Stimulated activated CD4-positive, alpha-beta T cell treated with anti-CD3 and anti-CD28 coated beads, Interleukin-12 subunit alpha, Interleukin-12 subunit beta, amount 100 ng/mL, for 48 hours (primary cell): ENCODE measurements around the gene SCN1B.

Experiments used
- DNase-seq, 3 donors: peaks; one replicate each; pipeline ENCODE4 v3.0.0-alpha.2; 2020; ENCODE audit warnings: low read depth in 2 of 3, low spot score in 1 of 3

Gene SCN1B

GRCh38 chr19:35070471-35070870 lies 40.2 kb downstream of the SCN1B start:
- no peak for DNase-seq

- DNase-seq = no peak
These were observed 43.2 kb downstream of the SCN1B start for GRCh38 chr19:35073516-35073915.

- no peak for DNase-seq
These were observed 43.7 kb downstream of the SCN1B start for GRCh38 chr19:35073941-35074340.

GRCh38 chr19:35074426-35075201 lies 44.3 kb downstream of the SCN1B start:
- no peak for DNase-seq

- DNase-seq = no peak
These were observed 45.1 kb downstream of the SCN1B start for GRCh38 chr19:35075202-35076025.

GRCh38 chr19:35076026-35076370 lies 45.7 kb downstream of the SCN1B start:
- DNase-seq = no peak

- DNase-seq = no peak
These were observed 46.4 kb downstream of the SCN1B start for GRCh38 chr19:35076657-35077056.

- DNase-seq = no peak
These were observed 47.3 kb downstream of the SCN1B start for GRCh38 chr19:35077411-35078223.

GRCh38 chr19:35079826-35080225 lies 49.6 kb downstream of the SCN1B start:
- DNase-seq = no peak

- DNase-seq = no peak
These were observed 50.4 kb downstream of the SCN1B start for GRCh38 chr19:35080613-35081170.

- DNase-seq = no peak
These were observed 50.9 kb downstream of the SCN1B start for GRCh38 chr19:35081201-35081600.

GRCh38 chr19:35083691-35084508 lies 53.6 kb downstream of the SCN1B start:
- no peak for DNase-seq

- DNase-seq = no peak
These were observed 54.2 kb downstream of the SCN1B start for GRCh38 chr19:35084509-35084762.

- no peak for DNase-seq
These were observed 55.7 kb downstream of the SCN1B start for GRCh38 chr19:35085947-35086346.

- DNase-seq = no peak
These were observed 56.2 kb downstream of the SCN1B start for GRCh38 chr19:35086455-35086854.

- DNase-seq = no peak
These were observed 57.1 kb downstream of the SCN1B start for GRCh38 chr19:35087393-35087792.

- no peak for DNase-seq
These were observed 58.1 kb downstream of the SCN1B start for GRCh38 chr19:35088131-35088913.

GRCh38 chr19:35089554-35089953 lies 59.3 kb downstream of the SCN1B start:
- DNase-seq = no peak
